Measurements from ENCODE around the gene PAX7.

PAX7 gene

DNA sequence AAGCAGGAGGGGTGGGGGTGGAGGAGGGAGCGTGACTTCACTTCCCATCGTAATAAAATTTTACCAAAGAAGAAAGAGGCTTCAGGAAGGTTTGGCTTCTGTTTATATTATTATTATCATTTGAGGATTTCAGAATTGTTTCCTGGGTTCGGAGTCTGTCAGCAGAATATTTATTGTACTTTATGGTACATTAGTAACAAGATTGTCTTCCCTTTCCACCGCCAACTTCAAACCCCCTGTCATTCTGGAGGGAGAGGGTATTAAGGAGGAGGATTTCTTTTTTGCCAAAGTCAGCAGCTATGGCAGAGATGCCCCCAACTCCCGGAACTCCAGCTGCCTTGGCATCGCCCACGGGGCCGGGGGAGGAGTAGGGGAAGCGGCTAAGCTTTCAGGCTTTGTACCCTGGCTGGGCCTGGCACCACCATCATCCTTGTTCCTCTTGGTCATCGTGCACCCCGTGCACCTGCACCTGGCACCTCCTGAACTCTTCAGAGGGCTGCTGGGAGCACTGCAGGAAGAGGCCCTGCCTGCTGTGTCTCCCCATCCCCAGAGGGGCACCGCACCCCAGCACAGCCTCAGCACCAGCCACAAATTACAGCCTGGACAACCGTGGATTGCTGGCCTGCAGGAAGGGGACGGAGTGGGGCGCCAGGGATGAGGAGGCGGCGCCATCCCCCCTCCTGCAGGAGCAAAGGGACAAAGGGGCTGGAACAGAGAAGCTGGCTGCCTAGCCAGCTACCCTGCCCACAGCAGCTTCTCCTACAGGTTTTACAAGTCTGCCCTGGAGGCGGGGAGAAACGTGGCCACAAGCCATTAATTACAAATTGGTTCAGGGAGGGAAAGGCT lies 24.0 kb upstream of the PAX7 start:
- no peak for DNase-seq
- TF ChIP-seq GATA1 (IDR thresholded peaks at IDR 0.05; ENCODE audit: low read depth, low read length) (no peak), POLR2A (IDR thresholded peaks at IDR 0.05; ENCODE audit: low read length) (no peak)

DNA sequence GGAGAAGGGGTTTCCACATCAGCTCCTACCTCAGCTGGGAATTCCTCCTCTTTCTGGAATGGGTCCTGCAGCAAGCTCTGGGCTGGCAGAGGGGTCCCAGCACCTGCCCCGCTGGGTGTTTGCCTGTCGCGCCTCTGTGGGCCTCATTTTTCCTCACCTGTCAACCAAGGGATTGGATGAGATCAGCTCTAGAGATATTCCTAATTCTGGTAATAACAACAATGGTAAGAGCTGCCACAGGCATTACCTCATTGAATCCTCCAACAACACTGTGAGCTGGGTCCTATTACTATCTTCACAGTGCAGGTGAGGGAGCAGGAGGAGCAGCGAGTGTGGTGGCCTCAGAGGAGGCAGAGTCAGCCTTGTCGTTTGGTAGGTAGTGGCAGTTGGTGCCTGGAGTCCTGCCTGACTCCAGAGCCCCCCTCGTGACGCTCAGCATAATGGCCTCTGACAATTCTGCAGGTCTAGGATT lies 23.3 kb upstream of the PAX7 start:
- no peak for DNase-seq
- TF ChIP-seq GATA1 (IDR thresholded peaks at IDR 0.05; ENCODE audit: low read depth, low read length) (no peak), POLR2A (IDR thresholded peaks at IDR 0.05; ENCODE audit: low read length) (no peak)

DNA sequence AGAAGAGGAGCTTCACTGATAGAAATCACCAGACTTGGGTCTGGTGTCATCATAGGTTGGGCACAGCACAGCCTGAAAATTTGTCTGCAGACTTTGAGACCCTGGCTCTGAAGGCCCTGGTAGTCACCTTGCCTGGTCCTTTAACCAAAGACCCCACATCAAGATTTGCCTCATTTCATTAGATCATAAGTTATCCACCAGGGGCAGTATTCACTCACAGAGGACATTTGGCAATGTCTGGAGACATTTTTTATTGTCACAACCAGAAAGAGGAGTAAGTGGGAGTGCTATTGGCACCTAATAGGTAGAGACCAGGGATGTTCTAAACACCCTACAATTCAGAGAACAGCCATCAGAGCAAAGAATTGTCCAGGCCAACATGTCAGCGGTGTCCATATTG lies 22.1 kb upstream of the PAX7 start:
- TF ChIP-seq GATA1 (IDR thresholded peaks at IDR 0.05; ENCODE audit: low read depth, low read length) = no peak
- no peak for TF ChIP-seq POLR2A (IDR thresholded peaks at IDR 0.05; ENCODE audit: low read length)
- DNase-seq = no peak

DNA sequence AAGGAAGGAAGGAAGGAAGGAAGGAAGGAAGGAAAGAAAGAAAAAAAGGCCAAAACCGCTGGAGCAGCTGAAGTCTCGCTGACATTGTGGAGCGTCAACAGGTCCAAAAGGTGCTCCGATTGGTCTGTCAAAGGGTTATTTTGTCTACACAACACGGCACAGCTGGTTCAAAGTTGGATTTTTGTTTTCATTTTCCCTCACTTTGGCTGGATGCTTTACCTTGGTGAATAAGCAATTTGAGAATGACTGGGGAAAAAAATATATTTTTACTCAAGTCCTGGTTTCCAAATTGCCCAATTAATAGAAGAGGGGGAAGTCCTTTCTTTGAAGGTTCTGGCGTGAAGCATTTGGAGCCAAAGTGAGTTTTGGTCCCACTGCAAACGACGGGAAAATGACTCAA lies 19.3 kb upstream of the PAX7 start:
- DNase-seq = no peak
- TF ChIP-seq GATA1 (IDR thresholded peaks at IDR 0.05; ENCODE audit: low read depth, low read length) (no peak), POLR2A (IDR thresholded peaks at IDR 0.05; ENCODE audit: low read length) (no peak)

DNA sequence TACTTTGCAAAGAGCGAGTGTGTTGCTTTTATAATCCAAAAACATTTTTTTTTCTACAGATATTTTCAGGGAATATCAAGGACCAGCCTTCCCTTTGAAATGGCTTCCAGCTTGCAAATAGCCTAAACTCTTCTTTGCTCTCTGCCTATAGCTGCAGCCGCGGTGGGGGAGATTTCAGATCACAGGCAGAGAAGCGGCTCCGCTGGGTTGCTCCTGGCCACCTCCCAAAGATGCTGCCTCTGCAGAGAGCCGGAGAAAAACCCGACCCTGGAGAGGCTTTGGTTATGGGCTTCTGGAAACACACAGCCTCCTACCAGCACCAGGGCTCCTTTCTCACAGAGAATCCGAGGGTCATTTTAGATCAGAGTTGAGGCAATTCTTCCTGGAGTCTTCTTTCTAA lies 18.6 kb upstream of the PAX7 start:
- no peak for DNase-seq
- no peak for TF ChIP-seq POLR2A (IDR thresholded peaks at IDR 0.05; ENCODE audit: low read length)
- TF ChIP-seq GATA1 (IDR thresholded peaks at IDR 0.05; ENCODE audit: low read depth, low read length) = no peak

DNA sequence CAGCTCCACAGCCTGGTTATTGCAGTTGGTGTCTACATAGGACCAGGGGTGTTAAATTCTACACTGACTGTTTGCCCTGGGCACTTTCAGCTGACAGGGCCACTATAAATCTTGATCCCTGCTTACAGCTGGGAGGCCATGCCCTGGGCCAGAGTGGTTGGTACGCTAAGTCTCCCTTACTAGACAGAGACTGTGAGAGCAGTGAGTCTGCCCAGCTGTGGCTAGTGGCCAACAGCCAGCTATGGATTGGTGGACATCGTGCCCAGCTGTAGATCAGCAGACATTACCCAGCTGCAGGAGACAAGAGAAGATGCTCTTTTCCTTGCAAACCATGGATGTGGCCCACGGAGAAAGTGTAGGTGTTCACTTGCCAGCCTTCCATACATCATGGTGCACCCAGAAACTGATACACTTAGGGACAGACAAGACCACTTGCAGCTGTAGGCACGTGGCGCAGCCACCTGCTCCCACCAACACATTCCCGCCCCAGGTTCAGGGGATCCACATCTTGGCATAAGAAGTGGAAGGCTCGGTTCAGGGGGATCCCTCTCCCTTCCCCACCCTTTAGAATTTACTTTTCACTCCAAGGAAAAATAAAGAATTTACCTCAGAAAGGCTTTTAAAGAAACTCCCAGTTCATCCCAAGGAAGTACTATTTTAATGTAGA lies 16.4 kb upstream of the PAX7 start:
- no peak for DNase-seq
- TF ChIP-seq POLR2A (IDR thresholded peaks at IDR 0.05; ENCODE audit: low read length) (no peak), GATA1 (IDR thresholded peaks at IDR 0.05; ENCODE audit: low read depth, low read length) (no peak)

DNA sequence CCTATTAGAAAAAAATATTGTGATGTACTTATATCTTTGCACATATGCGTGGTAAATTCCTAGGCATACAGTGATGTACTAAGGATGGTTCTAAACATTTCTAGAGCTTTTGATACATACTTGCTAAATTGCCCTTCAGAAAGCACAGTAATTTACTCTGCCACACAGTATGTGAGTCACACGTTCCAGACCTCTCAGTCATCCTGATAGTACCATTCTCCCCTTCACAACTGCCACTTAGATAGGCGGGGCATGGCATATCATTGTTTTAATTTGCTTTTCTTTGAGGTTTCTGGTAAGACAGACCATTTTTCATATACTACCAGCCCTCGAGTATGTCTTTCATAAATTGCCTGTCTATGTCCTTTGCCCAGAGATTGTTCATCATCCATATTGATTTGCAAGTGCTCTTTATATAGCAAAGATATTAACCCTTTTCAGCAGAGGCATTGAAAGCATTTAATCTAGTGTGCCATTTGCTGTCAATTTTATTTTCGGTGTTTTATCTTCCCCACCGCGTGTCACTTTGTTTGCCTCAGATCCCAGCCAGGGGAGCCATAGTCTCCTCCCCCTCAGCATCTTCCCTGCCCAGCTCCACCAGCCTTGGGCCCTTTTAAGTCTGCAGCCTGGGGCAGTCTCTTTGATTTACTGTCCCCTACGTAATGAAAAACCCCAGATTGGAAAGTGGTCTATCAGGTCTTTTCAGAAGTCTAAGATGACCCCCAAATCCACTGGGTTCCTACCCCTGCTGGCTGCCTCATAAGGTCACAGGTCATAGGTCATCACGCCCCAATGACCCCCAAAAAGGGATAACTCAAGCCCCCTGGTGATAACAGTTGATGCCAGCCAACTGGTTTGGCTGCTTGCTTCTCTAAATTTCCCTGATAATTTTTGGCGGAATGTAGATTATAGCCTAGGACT lies 11.8 kb upstream of the PAX7 start:
- no peak for DNase-seq
- no peak for TF ChIP-seq POLR2A (IDR thresholded peaks at IDR 0.05; ENCODE audit: low read length)

DNA sequence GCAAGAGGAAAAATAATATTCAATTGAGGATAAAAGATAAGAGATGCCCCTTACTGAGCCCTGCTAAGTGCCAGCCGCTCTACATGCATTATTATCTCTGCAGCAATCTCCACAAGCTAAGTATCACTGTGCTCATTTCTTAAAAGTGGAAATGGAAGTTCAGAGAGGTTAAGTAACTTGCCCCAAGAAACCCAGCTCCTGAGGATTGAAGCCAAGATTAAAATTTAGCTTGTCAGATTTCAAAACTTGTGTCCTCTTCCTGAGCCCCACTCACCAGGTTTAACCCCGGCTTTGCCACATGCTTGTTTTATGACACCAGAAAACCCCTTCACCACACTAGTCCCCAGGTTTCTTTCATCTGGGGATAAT lies 11.2 kb upstream of the PAX7 start:
- no peak for DNase-seq

DNA sequence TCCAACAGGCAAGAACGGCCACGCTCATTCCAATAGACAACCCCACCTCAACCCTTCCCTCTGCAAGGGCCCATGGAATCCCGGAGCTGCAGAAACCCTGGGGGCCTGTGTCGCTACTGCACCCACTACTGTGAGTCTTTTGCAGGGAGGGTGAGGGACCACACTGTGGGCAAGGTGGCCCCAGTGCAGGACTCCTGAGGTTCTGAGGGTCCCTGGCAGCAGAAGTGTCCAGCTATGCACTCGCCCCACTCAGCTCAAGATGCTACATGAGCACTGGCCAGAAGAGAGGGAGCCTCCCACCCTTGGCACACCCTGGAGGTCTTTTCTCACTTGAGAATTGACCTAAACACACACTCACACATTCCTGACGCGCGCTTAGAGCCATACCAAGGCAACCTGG lies 2.1 kb upstream of the PAX7 start:
- TF ChIP-seq GATA1 (IDR thresholded peaks at IDR 0.05; ENCODE audit: low read depth, low read length) (no peak), POLR2A (IDR thresholded peaks at IDR 0.05; ENCODE audit: low read length) (no peak)
- no peak for DNase-seq

More for the DNA sequence above, 11.2 kb upstream of the PAX7 start:
- TF ChIP-seq POLR2A (IDR thresholded peaks at IDR 0.05; ENCODE audit: low read length) (no peak), GATA1 (IDR thresholded peaks at IDR 0.05; ENCODE audit: low read depth, low read length) (no peak)

DNA sequence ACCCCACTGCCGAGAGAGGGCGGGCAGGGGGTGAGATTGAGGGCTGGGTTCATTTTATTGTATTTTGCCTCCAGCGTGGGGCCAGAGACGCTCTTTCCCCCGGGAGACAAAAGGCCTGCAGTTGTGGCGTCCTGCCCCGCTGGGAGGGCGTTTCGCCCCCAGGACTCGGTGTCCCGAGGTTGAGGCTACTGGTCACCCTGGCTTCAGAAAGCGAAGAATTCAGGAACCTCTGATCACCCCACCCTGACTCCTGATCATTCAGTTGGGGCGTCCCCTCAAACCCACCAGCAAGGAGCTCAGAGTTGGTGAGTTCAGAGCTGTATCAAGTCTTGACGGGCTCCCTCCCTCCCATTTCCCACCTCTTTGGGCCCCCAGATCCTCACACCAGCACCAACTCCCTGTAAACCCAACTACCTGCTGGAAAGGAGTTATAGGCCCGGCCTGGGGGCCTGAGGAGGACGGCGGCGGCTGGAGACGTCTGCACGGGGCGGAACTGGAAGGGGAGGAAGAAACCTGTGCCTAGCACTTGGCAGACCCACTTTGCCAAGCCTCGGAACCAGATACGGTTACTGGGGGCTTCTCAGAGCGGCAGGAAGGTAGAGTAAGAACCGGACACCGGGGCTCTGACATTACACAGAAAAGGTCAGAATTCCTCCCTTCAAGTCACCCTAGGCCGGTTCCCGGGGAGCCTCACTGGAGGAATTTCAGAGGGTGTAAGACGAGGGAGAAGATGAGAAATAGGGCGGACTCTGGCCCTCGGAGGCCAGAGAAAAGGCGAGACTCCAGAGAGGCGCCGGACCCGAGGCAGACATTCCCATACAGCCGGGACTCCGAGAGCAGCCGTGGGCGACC lies 761 bp upstream of the PAX7 start:
- TF ChIP-seq GATA1 (IDR thresholded peaks at IDR 0.05; ENCODE audit: low read depth, low read length) (no peak), POLR2A (IDR thresholded peaks at IDR 0.05; ENCODE audit: low read length) (no peak)
- no peak for DNase-seq

DNA sequence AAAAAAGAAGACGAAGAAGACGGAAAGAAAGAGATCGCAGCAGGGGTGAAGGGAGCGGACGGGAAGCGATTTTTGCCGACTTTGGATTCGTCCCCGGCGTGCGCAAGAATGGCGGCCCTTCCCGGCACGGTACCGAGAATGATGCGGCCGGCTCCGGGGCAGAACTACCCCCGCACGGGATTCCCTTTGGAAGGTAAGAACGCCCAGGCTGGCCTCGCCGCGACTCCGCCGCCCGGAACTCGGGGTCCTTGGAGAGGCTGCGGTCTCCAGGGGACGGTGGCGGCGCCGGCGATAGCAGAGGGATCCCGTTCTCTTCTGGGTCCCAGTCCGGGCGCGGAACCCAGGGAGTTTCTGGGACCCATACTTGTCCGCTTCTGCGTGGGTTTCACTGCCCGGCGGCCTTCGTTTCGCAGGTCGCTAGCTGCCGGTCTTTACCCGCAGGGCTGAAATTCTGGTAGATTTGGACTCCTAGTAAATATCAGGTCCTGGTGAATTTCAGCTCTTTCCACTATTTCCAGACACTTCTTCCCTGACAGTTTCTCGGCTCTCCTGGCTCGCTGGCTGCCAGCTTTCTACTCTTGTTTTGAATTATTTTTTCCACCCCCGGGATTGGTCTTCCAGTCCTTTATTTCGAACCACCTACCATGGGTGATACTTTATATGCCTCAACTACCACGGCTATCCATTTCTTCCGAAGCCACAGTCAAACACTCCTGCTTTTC lies 1.0 kb downstream of the PAX7 start:
- DNase-seq = no peak
- TF ChIP-seq GATA1 (IDR thresholded peaks at IDR 0.05; ENCODE audit: low read depth, low read length) (no peak), POLR2A (IDR thresholded peaks at IDR 0.05; ENCODE audit: low read length) (no peak)

DNA sequence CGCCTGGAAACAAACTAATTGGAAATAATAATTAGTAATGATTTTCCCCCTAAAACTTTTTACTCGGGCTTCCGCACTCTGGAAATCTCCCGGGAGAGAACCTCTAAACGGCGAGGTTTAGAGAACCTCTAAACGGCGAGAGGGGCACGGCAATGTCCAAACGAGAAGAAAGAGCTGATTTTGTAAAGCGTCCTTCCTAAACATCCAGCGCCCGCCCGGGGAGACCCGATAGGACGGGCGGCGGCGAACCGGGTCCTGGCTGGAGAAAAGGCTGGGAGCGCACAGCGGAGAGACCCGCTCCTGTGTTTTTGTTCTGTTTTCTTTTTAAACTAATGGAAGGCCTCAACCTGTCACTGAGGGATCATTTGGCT lies 1.6 kb downstream of the PAX7 start:
- no peak for TF ChIP-seq POLR2A (IDR thresholded peaks at IDR 0.05; ENCODE audit: low read length)
- TF ChIP-seq GATA1 (IDR thresholded peaks at IDR 0.05; ENCODE audit: low read depth, low read length) = no peak
- DNase-seq = no peak

Measured in erythroblast (primary cell).